Amygdala (tissue), 56 donors: ENCODE data around the gene GAB4.

Experiments
- DNase-seq, 56 donors: peaks; one replicate each; lab custom pipeline; 2025; lab: John Stamatoyannopoulos, UW

The GAB4 gene

DNA sequence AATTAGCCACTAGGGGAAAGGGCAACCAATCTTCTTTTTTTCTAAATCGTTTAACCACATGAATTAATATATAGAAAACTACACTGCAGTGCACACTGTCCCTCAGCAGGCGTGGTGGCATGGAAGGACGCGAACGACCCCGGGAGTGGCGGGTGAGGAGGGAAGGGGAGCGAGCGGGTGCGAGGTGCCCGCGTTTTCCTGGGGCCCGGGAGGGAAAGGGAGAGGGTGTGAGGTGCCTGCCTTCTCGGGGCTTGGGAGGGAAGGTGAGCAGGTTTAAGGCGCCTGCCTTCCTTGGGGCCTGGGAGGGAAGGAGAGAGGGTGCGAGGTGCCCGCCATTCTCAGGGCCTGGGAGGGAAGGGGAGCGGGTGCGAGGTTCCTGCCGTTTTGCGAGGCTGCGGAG, 765 bp downstream of the GAB4 start:
- no peak for DNase-seq

DNA sequence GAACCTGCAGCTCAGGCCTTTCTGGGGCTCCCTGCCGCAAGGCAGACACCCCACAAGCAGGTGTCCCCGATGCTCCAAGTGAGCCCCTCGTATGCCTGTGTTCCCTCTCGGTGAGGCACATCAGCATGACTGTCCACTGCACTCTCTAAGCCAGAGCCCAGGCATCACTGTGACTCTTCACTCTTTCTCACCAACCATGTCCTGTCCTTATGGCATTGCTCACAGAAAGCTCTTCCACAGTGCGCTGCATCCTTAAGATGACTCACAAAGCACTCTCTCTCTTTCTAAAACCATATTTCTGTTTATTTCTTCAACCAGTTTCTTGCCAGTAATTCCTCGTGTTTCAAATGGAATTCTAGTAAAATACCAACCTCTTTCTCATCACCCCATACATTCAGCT, 18.1 kb downstream of the GAB4 start:
- DNase-seq = no peak

DNA sequence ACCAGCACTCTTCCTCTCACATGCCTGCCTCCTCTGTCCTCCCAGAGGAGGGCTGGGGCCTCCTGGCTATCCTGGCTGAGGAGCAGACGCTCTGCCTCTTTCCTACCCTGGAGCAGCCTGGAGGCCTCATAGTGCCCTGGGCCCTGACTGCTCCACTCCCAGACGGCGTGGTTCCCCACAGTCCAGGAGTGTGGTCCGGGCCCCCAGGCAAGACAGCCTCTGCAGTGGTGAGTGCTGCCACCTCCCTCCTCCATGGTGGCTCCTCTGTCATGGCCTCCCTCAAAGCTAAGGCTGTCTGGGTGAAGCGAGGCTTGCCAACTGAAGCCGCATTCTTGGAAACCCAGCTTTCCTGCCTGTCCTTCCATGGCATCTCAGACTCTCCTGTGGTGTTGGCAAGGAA, 19.8 kb downstream of the GAB4 start:
- DNase-seq = no peak

DNA sequence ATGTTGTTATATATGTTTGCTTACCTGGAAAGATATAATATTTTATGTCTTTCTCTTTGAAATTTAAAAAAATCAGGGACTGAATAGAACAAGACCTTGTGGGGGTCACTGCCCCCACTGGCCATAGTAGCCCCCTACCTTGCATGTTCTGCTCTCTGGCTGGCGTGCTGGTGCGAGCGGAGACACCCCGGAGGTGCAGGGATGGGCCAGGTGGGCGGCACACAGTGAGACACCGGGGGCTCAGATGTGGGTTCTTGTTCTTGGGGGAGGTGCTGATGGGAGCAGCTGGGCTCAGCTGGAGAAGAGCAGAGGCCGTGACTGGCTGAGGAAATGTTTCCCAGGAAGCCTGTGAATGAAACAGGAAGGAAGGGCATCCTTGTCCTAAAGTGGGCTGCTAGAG, 20.2 kb downstream of the GAB4 start:
- DNase-seq = no peak

DNA sequence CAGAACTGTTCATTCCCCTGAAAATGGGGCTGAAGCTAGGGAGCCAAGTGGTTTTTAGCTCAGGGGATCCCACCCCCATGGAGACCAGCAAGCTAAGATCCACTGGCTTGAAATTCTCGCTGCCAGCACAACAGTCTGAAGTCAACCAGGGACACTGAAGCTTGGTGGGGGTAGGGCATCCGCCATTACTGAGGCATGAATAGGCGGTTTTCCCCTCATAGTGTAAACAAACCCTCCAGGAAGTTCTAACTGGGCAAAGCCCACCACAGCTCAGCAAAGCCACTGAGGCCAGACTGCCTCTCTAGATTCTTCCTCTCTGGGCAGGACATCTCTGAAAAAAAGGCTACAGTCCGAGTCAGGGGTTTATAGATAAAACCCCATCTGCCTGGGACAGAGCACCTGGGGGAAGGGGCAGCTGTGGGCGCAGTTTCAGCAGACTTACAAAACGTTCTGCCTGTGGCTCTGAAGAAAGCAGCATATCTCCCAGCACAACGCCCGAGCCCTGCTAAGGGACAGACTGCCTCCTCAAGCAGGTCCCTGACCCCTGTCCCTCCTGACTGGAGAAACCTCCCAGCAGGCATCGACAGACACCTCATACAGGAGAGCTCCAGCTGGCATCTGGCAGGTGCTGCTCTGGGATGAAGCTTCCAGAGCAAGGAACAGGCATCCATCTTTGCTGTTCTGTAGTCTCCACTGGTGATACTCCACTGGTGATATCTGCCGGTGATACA, 32.7 kb downstream of the GAB4 start:
- DNase-seq = no peak

DNA sequence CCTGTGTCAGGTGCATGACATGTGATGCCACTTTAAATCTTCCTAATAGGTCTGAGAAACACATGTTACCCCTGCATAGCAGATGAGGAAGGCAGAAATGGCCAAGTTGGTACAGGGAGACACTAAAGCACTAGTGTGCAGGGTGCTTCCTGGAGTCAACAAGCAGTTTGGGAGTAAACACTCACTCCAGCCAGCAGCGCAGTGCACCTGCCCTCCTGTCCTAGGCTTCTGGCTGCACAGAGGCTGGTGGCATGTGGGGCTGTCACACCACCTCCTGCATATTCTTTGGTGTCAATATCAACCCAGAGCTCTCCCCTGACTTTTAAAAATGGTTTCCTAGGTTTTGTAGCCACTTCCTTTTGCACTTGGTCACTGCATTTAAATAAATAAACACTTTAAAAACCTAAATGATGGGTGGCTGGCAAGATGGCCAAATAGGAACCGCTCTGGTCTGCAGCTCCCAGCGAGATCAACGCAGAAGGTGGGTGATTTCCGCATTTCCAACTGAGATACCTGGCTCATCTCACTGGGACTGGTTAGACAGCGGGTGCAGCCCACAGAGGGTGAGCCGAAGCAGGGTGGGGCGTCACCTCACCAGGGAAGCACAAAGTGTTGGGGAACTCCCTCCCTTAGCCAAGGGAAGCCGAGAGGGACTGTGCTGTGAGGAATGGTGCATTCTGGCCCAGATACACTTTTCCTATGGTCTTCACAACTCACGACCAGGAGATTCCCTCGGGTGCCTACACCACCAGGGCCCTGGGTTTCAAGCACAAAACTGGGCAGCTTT, 33.5 kb downstream of the GAB4 start:
- DNase-seq = no peak

DNA sequence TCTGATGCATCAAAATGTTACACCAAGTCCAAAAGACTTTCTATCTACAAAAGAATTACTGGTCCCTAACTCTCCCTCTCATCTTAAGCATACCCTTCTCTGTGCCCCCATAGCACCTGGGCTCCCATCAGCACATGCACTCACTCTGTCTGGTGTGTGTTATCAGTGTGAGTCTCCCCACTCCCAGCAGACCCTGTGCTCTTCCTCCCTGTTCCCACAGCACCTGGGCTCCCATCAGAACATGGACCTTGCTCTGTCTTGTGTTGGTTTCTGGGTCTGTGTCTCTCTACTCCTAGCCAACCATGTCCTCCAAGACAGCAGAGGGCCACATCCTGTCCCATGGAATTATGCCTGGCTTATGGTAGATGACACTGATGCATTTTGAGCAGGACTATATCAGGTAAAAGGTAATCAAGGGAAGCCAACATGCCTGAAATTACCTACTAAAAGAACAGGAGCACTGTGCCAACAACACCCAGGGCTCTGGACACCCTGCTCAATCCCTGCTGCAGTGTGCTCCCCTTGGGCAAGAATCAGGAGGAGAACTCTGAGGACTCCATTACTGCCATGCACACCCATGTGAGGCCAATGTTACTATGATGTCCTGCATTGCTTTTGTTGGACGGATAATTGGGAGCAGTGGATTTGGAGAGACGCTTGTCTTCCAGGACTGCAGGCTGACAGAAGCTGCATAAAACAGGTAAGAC, 34.3 kb downstream of the GAB4 start:
- DNase-seq = no peak

DNA sequence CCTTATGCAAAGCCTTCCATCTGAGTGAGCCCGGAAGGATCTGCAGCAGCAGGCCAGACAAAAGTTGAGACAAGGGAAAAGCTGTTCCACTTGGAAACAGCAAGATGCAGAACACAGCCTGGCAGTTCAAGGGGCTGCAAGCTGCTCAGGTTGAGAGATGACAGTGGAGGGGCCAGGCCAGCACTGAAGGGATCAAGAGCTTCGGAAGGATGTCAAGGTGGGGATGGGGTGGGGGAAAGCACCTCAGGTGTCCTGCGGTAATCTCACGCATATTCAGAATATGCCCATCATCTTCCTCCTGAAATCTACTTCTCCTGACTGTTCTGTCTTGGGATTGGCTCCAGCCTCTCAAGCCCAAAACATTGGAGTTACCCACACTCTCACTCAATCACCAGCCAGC, 35.7 kb downstream of the GAB4 start:
- no peak for DNase-seq

DNA sequence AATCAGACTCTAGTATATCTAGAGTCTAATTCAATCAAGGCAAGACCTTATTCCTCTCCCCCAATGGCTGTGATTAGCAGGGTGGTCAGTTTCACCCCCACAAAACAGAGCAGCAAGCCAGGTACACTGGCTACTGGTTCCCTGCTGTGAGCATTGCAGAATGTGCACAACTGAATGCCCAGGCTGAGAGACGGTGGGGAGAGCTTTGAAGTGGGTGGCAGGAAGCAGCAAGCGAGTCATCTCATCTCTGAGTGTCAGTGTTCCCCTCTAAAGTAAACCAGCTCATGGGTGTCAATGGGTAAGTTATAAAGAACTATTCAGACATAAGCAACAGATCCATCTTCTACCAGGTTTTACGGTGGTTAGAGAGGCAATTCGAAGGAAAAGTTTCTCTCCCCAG, 37.6 kb downstream of the GAB4 start:
- DNase-seq = no peak

DNA sequence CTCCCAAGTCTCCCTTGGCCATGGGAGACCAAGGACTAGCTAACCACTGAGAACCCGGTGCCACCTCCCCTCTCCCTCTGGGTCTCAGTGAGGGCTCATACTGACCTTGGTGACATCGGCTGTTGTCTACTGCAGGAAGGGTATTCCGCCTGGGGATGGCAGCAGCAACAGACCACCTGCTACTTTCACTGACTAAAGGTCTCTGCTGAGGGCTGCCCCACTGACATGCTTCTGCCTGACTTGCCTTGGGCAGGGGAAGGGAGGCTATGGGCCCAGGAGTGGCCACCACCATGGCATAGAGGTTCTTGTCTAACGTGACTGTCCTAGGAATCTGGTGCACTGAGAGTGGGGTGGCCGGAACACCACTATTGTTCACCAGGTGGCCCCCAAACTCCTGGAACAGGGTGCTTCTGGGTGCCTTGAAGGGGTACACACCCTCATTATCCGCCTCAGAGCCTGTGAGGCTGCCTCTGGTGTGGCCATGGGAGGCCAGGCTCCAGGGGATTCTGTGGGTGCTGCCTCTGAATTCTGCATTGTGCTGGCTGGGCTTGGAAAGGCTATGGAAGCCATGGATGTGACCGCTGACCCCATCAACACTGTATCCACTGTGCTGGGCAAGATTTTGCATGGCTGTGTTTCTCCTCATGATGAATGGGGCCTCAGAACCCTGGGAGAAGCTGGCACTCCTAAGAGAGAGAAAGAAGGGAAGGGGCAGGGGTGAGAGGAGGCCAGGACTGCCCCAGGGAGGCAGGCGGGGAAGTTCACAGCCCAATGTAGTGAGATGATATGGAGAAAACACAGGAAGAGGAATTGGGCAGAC, 38.3 kb downstream of the GAB4 start:
- no peak for DNase-seq

DNA sequence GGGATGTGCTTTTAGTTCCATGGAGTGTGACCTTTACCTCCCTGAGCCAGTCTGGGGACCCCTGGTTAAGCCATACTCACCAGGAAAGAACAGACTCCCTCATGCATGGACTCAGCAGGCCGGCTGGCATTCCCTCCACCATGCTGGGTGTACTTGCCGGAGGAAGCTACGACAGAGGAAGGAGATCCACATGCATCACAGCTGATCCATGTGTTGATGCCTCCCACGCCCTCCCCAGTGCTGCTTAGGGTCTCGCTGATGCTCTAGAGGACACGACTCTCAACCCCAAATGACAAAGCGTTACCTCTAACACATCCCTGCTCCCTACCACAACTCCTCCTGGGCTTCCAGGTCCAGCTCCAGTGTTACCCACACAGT, 39.8 kb downstream of the GAB4 start:
- DNase-seq = no peak

DNA sequence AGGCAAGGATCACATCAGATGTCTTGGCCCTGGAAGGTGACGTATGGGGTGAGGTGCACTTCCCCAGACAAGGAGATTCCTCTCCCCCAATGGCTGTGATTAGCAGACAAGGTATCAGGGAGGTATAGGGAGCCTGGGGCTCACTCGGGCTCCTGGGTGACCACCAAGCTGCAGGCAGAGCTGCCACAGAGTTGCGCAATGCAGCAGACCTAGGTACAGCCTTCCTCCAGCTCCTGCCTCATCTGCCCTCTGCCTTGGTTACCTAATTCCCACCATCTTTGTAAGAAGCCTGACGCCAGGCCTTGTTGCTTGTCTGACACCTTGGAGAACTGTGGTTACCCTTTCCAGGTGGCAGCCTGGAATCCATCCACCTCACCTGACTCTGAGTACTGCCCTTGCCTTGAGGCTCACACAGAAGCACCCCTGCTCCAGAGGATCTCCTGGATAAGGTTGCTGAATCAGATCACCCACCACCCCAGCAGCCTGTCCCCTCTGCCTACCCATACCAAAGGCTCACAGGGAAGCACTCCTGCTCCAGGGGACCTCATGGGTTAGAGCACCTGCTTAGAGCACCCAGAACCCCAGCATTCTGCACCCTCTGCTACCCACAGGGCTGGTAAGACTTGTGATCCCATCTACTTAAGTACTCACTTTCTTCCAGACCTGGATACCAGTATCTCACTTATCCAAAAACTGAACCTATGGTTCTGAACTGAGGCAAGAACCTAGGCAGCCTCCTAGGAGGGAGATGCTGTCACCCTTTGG, 40.4 kb downstream of the GAB4 start:
- DNase-seq = no peak

DNA sequence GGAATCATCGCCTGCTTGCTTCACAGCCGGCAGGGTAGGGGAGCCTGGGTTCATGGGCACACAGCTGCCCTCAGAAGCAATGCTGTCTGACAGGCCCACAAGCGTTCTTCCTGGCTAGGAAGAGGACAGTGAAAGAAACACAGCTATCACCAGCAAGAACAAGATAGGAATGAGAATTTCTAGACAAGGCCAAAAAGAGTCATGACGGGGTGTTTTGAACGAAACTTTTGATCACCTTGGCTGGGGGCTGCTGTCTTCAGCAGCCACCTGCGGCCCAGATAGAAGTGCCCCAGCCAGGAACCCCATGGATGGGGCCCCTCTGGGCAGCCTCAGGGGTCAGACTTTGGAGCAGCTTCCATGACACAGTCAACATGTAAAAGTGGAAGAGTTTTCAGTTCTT, 41.8 kb downstream of the GAB4 start:
- DNase-seq = no peak

DNA sequence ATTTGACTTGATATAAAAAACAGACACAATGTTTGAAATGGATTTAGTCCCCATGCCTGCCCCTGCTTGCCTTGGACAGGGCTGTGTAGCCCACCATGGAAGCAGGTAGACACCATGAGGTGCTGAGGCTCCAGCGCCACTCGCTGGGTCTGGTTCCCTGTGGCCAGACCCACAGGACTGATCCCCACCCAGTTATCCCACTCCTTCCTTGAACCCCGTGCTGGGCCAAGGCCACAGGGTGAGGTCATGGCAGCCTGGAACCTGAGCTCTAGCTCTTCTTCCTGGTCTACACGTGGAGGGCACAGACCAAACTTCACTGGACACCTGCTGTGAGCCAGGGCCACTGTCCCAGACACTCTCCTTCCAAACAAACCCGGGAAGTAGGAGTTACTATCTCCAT, 42.5 kb downstream of the GAB4 start:
- DNase-seq = no peak

DNA sequence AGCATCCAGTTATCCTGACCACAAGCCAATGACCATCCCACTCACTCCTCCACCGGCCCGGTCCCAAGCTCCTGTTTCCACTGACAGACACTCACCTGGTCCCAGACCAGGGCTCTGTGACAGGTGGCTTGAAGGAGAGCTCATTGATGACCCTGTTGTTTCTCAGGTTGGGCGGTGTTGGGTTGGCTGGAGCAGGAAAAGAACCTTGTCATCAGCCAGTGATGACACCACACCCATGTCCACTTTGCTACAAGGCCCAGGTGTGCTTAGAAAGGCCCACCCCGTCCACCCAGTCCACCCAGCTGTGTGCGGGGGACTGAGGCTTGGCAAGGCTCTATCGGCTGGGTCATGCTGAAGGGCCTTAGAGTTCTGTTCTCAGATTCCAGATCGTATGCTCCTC, 42.9 kb downstream of the GAB4 start:
- DNase-seq = no peak

DNA sequence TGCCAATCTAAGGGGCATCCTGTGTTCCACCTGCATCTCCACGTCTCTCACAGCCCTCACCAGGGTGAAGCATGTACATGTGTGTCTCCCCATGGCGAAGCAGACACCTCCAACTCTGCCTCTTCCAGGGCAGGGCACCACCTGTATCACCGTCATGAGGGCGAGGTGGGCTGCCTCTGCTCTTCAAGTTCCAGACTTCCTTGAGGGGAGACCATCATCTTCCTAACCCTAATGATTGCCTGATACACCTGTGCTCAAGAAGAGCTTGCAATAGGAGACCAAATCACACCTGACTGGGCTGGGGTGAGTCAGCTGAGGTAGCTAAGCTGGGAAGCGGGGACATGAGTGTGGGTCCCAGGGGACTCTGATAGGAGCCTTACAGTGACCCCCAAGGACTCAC, 43.7 kb downstream of the GAB4 start:
- DNase-seq = no peak

DNA sequence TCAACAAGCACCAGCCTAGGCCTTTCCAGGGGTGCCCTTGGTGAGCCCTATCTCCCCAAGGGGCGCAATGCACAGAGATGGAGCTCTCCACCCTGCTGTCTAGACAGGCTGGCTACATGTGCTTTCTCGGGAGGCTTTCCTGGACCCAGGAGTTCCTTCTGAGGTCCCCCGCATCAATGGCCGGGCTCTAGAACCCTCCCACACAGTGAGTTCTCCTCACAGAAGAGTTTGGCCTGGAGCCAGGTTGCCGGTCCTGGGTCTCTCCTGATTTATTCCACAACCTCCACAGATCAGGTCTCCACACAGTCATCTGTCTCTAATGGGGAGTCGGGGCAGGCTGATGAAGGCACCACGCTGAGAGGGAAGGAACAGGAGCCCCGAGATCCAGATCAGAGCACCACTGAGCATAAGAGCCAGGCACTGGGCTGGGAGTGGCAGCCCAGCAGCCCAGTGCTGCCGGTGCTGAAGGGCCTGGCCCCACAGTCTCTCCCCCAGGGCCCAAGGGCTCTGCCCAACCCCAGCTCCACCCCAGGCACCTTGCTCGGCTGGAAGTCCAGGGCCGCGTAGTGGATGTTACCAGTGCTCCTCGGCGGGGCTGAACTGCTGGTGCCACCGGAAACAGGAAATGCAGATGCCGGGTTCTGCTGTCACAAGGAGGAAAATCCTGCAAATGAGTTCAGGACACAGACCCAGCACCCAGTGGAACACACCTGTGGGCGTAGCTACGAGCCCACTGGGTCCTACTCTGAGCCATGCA, 44.7 kb downstream of the GAB4 start:
- no peak for DNase-seq

DNA sequence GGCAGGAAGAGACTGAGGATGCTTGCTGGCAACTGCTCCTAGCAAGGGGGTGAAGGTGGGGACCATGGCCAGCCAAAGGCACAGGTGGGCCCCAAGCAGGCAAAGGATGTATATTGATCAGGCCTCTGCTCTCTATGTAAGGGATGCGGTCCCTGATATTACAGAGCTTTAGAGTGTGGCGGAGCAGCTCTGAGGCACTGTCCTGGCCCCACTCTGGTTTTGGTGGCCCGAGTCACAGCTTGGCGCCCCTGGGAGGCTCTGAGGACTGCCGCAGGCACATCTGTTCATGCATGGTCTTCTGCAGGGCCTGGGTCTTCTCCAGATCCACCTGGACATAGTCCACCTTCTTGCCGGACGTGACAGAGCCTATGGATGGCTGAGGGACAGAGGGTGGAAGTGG, 45.5 kb downstream of the GAB4 start:
- DNase-seq = no peak

DNA sequence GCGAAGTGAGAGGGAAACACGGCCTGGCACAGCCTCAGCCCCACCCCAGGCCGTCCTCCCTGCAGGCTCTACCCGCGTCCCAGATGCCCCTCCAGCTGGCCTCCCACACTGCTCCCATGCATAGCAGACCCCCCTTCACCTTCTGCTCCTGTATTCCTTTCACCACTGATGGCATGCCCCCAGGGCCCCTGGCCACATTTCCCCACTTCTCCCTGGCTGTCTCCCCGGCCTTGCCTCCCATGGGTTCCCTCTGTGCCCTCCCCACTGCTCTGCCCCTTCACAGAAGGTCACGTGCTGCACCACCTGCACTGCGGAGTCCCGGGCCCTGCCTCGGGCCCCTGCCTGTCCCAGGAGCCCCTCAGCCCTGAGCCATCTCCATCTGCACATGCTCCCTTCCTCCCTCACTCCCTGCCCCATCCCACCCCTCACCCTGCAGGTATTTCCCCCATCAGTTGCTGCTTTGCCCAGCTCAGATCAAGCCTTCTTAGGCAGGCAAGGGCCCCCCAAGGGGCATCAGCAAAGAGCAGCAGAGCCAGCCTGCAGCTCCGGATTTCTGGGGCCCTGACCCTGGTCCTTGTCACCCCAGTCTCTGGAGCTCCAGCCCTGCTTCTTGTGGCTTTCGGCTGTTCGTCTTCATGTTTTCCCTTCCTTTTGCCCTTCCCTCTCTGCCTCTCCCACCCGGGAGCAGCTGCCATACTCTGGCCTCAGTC, 46.4 kb downstream of the GAB4 start:
- no peak for DNase-seq
